ENCODE results near the gene SCFD2.

The SCFD2 gene

GRCh38 chr4:53119680-53120079 lies 246.2 kb downstream of the SCFD2 start:
- Histone ChIP-seq H3K4me3 (ENCODE audit: insufficient read depth, low read depth, low read length) (no peak overlapping the region), H3K9me3 (ENCODE audit: control insufficient read depth, low read length) (no peaks in the 10 kb centered on the region), H3K4me1 (ENCODE audit: control insufficient read depth, insufficient read depth, low read length) (peaks cover 26% of the 10 kb centered on the region), H3K27me3 (ENCODE audit: control insufficient read depth, insufficient read depth, low read length, poor library complexity, severe bottlenecking) (no peaks in the 10 kb centered on the region), H3K36me3 (ENCODE audit: control insufficient read depth, insufficient read depth, low read length) (no peaks in the 10 kb centered on the region), H3K27ac (ENCODE audit: insufficient read depth, low read depth, low read length, poor library complexity, severe bottlenecking) (peak overlapping the region; percentile 81)

- H3K9me3 ChIP-seq (ENCODE audit: control insufficient read depth, low read length) = no peaks in the 10 kb centered on the region
- no peak overlapping the region for H3K4me3 ChIP-seq (ENCODE audit: insufficient read depth, low read depth, low read length)
- no peaks in the 10 kb centered on the region for H3K27me3 ChIP-seq (ENCODE audit: control insufficient read depth, insufficient read depth, low read length, poor library complexity, severe bottlenecking)
- H3K4me1 ChIP-seq (ENCODE audit: control insufficient read depth, insufficient read depth, low read length) = peaks cover 26% of the 10 kb centered on the region
- H3K27ac ChIP-seq (ENCODE audit: insufficient read depth, low read depth, low read length, poor library complexity, severe bottlenecking) = no peak overlapping the region
- WGBS, 2 experiments = 91 to 94% methylated on average over 2 to 3 of the region's 3 CpGs
- no peaks in the 10 kb centered on the region for H3K36me3 ChIP-seq (ENCODE audit: control insufficient read depth, insufficient read depth, low read length)
Measured at GRCh38 chr4:53118676-53119075, 247.2 kb downstream of the SCFD2 start.

- Histone ChIP-seq H3K9me3 (ENCODE audit: control insufficient read depth, low read length) (no peaks in the 10 kb centered on the region), H3K27ac (ENCODE audit: insufficient read depth, low read depth, low read length, poor library complexity, severe bottlenecking) (no peak overlapping the region), H3K36me3 (ENCODE audit: control insufficient read depth, insufficient read depth, low read length) (no peaks in the 10 kb centered on the region), H3K4me3 (ENCODE audit: insufficient read depth, low read depth, low read length) (no peak overlapping the region), H3K4me1 (ENCODE audit: control insufficient read depth, insufficient read depth, low read length) (peaks cover 19% of the 10 kb centered on the region), H3K27me3 (ENCODE audit: control insufficient read depth, insufficient read depth, low read length, poor library complexity, severe bottlenecking) (no peaks in the 10 kb centered on the region)
- WGBS, 2 experiments = 81 to 93% methylated on average over 1 of the region's 1 CpG
Measured at GRCh38 chr4:53116954-53117353, 248.9 kb downstream of the SCFD2 start.

- Histone ChIP-seq H3K9me3 (ENCODE audit: control insufficient read depth, low read length) (no peaks in the 10 kb centered on the region), H3K4me1 (ENCODE audit: control insufficient read depth, insufficient read depth, low read length) (no peaks in the 10 kb centered on the region), H3K4me3 (ENCODE audit: insufficient read depth, low read depth, low read length) (no peak overlapping the region), H3K36me3 (ENCODE audit: control insufficient read depth, insufficient read depth, low read length) (no peaks in the 10 kb centered on the region), H3K27ac (ENCODE audit: insufficient read depth, low read depth, low read length, poor library complexity, severe bottlenecking) (no peak overlapping the region), H3K27me3 (ENCODE audit: control insufficient read depth, insufficient read depth, low read length, poor library complexity, severe bottlenecking) (no peaks in the 10 kb centered on the region)
- 78 to 100% methylated on average over 1 to 2 of the region's 2 CpGs for WGBS, 2 experiments
Measured at GRCh38 chr4:53113431-53114225, 252.2 kb downstream of the SCFD2 start.

- no peaks in the 10 kb centered on the region for H3K27me3 ChIP-seq (ENCODE audit: control insufficient read depth, insufficient read depth, low read length, poor library complexity, severe bottlenecking)
- 81 to 84% methylated on average over 6 of the region's 6 CpGs for WGBS, 2 experiments
- H3K4me3 ChIP-seq (ENCODE audit: insufficient read depth, low read depth, low read length) = no peak overlapping the region
- no peaks in the 10 kb centered on the region for H3K4me1 ChIP-seq (ENCODE audit: control insufficient read depth, insufficient read depth, low read length)
- no peaks in the 10 kb centered on the region for H3K36me3 ChIP-seq (ENCODE audit: control insufficient read depth, insufficient read depth, low read length)
- no peak overlapping the region for H3K27ac ChIP-seq (ENCODE audit: insufficient read depth, low read depth, low read length, poor library complexity, severe bottlenecking)
- H3K9me3 ChIP-seq (ENCODE audit: control insufficient read depth, low read length) = no peaks in the 10 kb centered on the region
Measured at GRCh38 chr4:53105313-53105712, 260.5 kb downstream of the SCFD2 start.

GRCh38 chr4:53103481-53103880 lies 262.4 kb downstream of the SCFD2 start:
- Histone ChIP-seq H3K9me3 (ENCODE audit: control insufficient read depth, low read length) (no peaks in the 10 kb centered on the region), H3K36me3 (ENCODE audit: control insufficient read depth, insufficient read depth, low read length) (no peaks in the 10 kb centered on the region), H3K4me3 (ENCODE audit: insufficient read depth, low read depth, low read length) (no peak overlapping the region), H3K27ac (ENCODE audit: insufficient read depth, low read depth, low read length, poor library complexity, severe bottlenecking) (no peak overlapping the region), H3K27me3 (ENCODE audit: control insufficient read depth, insufficient read depth, low read length, poor library complexity, severe bottlenecking) (no peaks in the 10 kb centered on the region), H3K4me1 (ENCODE audit: control insufficient read depth, insufficient read depth, low read length) (no peaks in the 10 kb centered on the region)
- 100% methylated on average over 1 of the region's 1 CpG; no CpG with 5 or more reads in 1 of the 2 experiments for WGBS, 2 experiments

- H3K4me3 ChIP-seq (ENCODE audit: insufficient read depth, low read depth, low read length) = no peak overlapping the region
- H3K36me3 ChIP-seq (ENCODE audit: control insufficient read depth, insufficient read depth, low read length) = no peaks in the 10 kb centered on the region
- H3K27ac ChIP-seq (ENCODE audit: insufficient read depth, low read depth, low read length, poor library complexity, severe bottlenecking) = no peak overlapping the region
- H3K9me3 ChIP-seq (ENCODE audit: control insufficient read depth, low read length) = no peaks in the 10 kb centered on the region
- no peaks in the 10 kb centered on the region for H3K27me3 ChIP-seq (ENCODE audit: control insufficient read depth, insufficient read depth, low read length, poor library complexity, severe bottlenecking)
- no peaks in the 10 kb centered on the region for H3K4me1 ChIP-seq (ENCODE audit: control insufficient read depth, insufficient read depth, low read length)
Measured at GRCh38 chr4:53101191-53101581, 264.7 kb downstream of the SCFD2 start.

- no peak overlapping the region for H3K27ac ChIP-seq (ENCODE audit: insufficient read depth, low read depth, low read length, poor library complexity, severe bottlenecking)
Measured at GRCh38 chr4:53100501-53101190, 265.2 kb downstream of the SCFD2 start.

GRCh38 chr4:53098681-53099121 lies 267.2 kb downstream of the SCFD2 start:
- no peaks in the 10 kb centered on the region for H3K9me3 ChIP-seq (ENCODE audit: control insufficient read depth, low read length)
- H3K4me3 ChIP-seq (ENCODE audit: insufficient read depth, low read depth, low read length) = no peak overlapping the region
- 95 to 97% methylated on average over 1 to 2 of the region's 2 CpGs for WGBS, 2 experiments
- H3K27ac ChIP-seq (ENCODE audit: insufficient read depth, low read depth, low read length, poor library complexity, severe bottlenecking) = no peak overlapping the region
- no peaks in the 10 kb centered on the region for H3K27me3 ChIP-seq (ENCODE audit: control insufficient read depth, insufficient read depth, low read length, poor library complexity, severe bottlenecking)
- H3K36me3 ChIP-seq (ENCODE audit: control insufficient read depth, insufficient read depth, low read length) = no peaks in the 10 kb centered on the region
- H3K4me1 ChIP-seq (ENCODE audit: control insufficient read depth, insufficient read depth, low read length) = no peaks in the 10 kb centered on the region

More at GRCh38 chr4:53100501-53101190, 265.2 kb downstream of the SCFD2 start:
- Histone ChIP-seq H3K36me3 (ENCODE audit: control insufficient read depth, insufficient read depth, low read length) (no peaks in the 10 kb centered on the region), H3K9me3 (ENCODE audit: control insufficient read depth, low read length) (no peaks in the 10 kb centered on the region), H3K4me3 (ENCODE audit: insufficient read depth, low read depth, low read length) (no peak overlapping the region), H3K27me3 (ENCODE audit: control insufficient read depth, insufficient read depth, low read length, poor library complexity, severe bottlenecking) (no peaks in the 10 kb centered on the region), H3K4me1 (ENCODE audit: control insufficient read depth, insufficient read depth, low read length) (no peaks in the 10 kb centered on the region)
- WGBS, 2 experiments = 76 to 81% methylated on average over 4 to 6 of the region's 7 CpGs

GRCh38 chr4:53094040-53094439 lies 271.8 kb downstream of the SCFD2 start:
- H3K4me1 ChIP-seq (ENCODE audit: control insufficient read depth, insufficient read depth, low read length) = no peaks in the 10 kb centered on the region
- no peaks in the 10 kb centered on the region for H3K36me3 ChIP-seq (ENCODE audit: control insufficient read depth, insufficient read depth, low read length)
- H3K27ac ChIP-seq (ENCODE audit: insufficient read depth, low read depth, low read length, poor library complexity, severe bottlenecking) = no peak overlapping the region
- no peaks in the 10 kb centered on the region for H3K27me3 ChIP-seq (ENCODE audit: control insufficient read depth, insufficient read depth, low read length, poor library complexity, severe bottlenecking)
- no peak overlapping the region for H3K4me3 ChIP-seq (ENCODE audit: insufficient read depth, low read depth, low read length)
- H3K9me3 ChIP-seq (ENCODE audit: control insufficient read depth, low read length) = no peaks in the 10 kb centered on the region
- 89 to 97% methylated on average over 1 of the region's 1 CpG for WGBS, 2 experiments
